GM10248 (cell line): ENCODE measurements around the gene PLB1.

Source experiments
- CTCF ChIA-PET: fragments of 300-600 bp; sonication (Branson Sonifier 250); formaldehyde crosslinking; extraction: SDS; loops from one replicate; lab custom pipeline; 2021; ENCODE audit warnings: antibody characterized with exemption; lab: Yijun Ruan, JAX
- POLR2A ChIA-PET: fragments of 350-650 bp; sonication (Branson Sonifier 250); formaldehyde crosslinking; extraction: SDS; loops from one replicate; lab custom pipeline; 2020; ENCODE audit warnings: antibody characterized with exemption; lab: Yijun Ruan, JAX
- DNase-seq: peaks from one replicate; pipeline ENCODE4 v3.0.0; 2012; ENCODE audit errors: extremely low spot score
- CTCF ChIP-seq: IDR thresholded peaks from 2 replicates; pipeline ENCODE4 v1.5.1; 2012; ENCODE audit warnings: mild to moderate bottlenecking, low read depth; ENCODE audit errors: extremely low read depth, missing control alignments, control extremely low read depth

The PLB1 gene

DNA sequence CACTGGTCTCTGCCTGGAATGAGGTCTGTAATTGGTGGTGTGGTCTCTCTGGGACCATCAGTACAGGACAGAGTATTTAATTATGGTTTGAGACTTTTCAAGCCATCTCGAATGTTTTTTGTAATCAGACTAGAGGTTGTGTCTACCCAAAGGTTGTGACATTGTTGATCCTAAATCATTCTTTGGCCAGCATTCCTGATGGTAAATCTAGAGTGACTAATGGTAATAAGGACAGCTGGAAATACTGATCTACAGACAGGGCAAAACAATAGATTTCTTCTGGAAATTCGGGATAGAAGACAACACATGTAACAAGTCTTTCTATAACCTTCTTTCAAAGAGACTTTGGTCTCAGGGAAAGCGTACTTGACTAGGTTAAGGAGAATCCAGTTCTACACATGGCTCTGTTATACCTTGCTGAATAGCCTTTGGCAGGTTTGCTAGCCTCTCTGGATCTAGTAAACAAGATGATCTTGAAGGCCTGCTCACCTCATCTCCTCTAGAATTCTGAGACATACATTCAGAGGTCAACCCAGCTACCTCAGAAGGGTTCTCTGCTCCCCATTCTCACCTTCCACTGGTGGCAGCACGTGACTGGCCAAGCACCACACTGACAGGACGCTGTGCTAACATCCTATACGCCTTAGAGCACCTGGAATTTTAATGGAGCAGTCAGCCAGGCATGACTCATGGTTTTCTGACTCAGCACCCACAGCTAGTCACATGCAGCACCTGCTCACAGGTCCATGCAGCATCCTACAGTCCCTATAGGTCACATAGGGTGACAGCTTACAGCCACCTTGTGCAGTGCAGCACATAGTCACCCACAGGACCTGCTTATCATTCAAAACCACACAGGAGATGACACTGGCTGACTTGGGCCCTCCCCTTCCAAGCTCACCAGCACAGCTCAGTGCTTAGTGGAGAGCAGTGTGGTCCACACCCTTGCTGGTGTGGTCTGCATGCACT is 12.2 kb downstream of the PLB1 start:
- no peak for DNase-seq
- ChIA-PET POLR2A (no interaction called here), CTCF (no interaction called here)
- TF ChIP-seq CTCF, result no peak

- no peak for TF ChIP-seq CTCF
- POLR2A ChIA-PET, result no interaction called here
- DNase-seq, result no peak
- CTCF ChIA-PET, result no interaction called here
Measured at GRCh38 chr2:28509361-28509760, 13.5 kb downstream of the PLB1 start.

DNA sequence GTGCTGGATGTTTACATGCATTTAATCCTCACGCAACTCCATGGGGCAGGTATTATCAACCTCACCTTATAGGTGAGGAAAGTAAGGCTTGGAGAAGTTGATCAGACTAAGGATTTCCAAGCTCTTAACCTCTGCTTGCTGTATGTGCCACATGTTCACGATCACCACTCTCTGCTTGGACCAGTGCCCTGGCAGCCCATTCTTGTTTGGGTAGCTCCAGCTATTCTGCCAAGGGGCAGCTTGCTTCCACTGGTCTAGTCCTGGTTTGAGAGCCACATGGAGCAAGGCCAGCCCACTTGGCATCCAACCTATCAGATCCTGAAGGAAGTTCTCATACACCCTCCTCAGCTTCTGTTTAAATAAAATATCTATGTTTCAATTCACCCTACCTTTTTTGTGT is 14.3 kb downstream of the PLB1 start:
- POLR2A ChIA-PET, result interaction anchor here (0.6 kb wide), 1 partner anchor 187 kb away, joined by 3 read pairs; no protein-coding TSS in a partner anchor
- CTCF ChIA-PET, result no interaction called here
- no peak for TF ChIP-seq CTCF
- DNase-seq, result no peak

GRCh38 chr2:28511871-28512606 is 16.2 kb downstream of the PLB1 start:
- POLR2A ChIA-PET, result no interaction called here
- TF ChIP-seq CTCF, result no peak
- CTCF ChIA-PET, result interaction anchor here (1.0 kb wide), 1 partner anchor 55 kb away, joined by 3 read pairs; no protein-coding TSS in a partner anchor
- no peak for DNase-seq

GRCh38 chr2:28512607-28512965 is 16.7 kb downstream of the PLB1 start:
- CTCF ChIA-PET, result interaction anchor here (1.0 kb wide), 1 partner anchor 55 kb away, joined by 3 read pairs; no protein-coding TSS in a partner anchor
- POLR2A ChIA-PET, result no interaction called here
- no peak for DNase-seq
- no peak for TF ChIP-seq CTCF

GRCh38 chr2:28513097-28513496 is 17.2 kb downstream of the PLB1 start:
- no peak for DNase-seq
- POLR2A ChIA-PET, result no interaction called here
- TF ChIP-seq CTCF, result no peak
- CTCF ChIA-PET, result interaction anchor here (1.0 kb wide), 1 partner anchor 54 kb away, joined by 3 read pairs; no protein-coding TSS in a partner anchor
